ENCODE data around the gene TPST1.
"Not testable (repeated sequence)": the region's sequence is repeated elsewhere in the genome, so short reads cannot be mapped to it uniquely, and the experiment has no call there.

Gene TPST1

GRCh38 chr7:66189695-66190503 lies 15.2 kb upstream of the TPST1 start:
- no peak for DNase-seq

- no peak for DNase-seq
Measured at GRCh38 chr7:66190504-66190857, 14.7 kb upstream of the TPST1 start.

GRCh38 chr7:66193146-66193725 lies 11.9 kb upstream of the TPST1 start:
- DNase-seq = no peak

- no peak for DNase-seq
Measured at GRCh38 chr7:66198469-66198868, 6.7 kb upstream of the TPST1 start.

- DNase-seq = no peak
Measured at GRCh38 chr7:66198956-66199355, 6.2 kb upstream of the TPST1 start.

- DNase-seq = no peak
Measured at GRCh38 chr7:66202441-66202840, 2.7 kb upstream of the TPST1 start.

GRCh38 chr7:66205741-66206090 lies 582 bp downstream of the TPST1 start:
- DNase-seq = no peak

GRCh38 chr7:66206119-66206933 lies 1.2 kb downstream of the TPST1 start:
- no peak for DNase-seq

- no peak for DNase-seq
Measured at GRCh38 chr7:66206934-66207240, 1.8 kb downstream of the TPST1 start.

GRCh38 chr7:66207540-66207939 lies 2.4 kb downstream of the TPST1 start:
- no peak for DNase-seq

- DNase-seq = no peak
Measured at GRCh38 chr7:66211429-66211828, 6.3 kb downstream of the TPST1 start.

GRCh38 chr7:66213637-66214036 lies 8.5 kb downstream of the TPST1 start:
- DNase-seq = no peak

GRCh38 chr7:66216687-66217086 lies 11.6 kb downstream of the TPST1 start:
- no peak for DNase-seq

- no peak for DNase-seq
Measured at GRCh38 chr7:66219805-66220204, 14.7 kb downstream of the TPST1 start.

- no peak for DNase-seq
Measured at GRCh38 chr7:66221442-66221841, 16.3 kb downstream of the TPST1 start.

GRCh38 chr7:66227808-66228207 lies 22.7 kb downstream of the TPST1 start:
- DNase-seq = no peak

- not testable (repeated sequence) for DNase-seq
Measured at GRCh38 chr7:66231326-66232216, 26.4 kb downstream of the TPST1 start.

- DNase-seq = no peak
Measured at GRCh38 chr7:66233638-66234037, 28.5 kb downstream of the TPST1 start.

GRCh38 chr7:66236713-66237303 lies 31.7 kb downstream of the TPST1 start:
- DNase-seq = no peak

- DNase-seq = no peak
Measured at GRCh38 chr7:66237906-66238772, 33.0 kb downstream of the TPST1 start.

GRCh38 chr7:66238773-66239466 lies 33.8 kb downstream of the TPST1 start:
- no peak for DNase-seq
